ENCODE data around the gene PIGV.
"Not testable (repeated sequence)": the region's sequence is repeated elsewhere in the genome, so short reads cannot be mapped to it uniquely, and the experiment has no call there.

PIGV gene

DNA sequence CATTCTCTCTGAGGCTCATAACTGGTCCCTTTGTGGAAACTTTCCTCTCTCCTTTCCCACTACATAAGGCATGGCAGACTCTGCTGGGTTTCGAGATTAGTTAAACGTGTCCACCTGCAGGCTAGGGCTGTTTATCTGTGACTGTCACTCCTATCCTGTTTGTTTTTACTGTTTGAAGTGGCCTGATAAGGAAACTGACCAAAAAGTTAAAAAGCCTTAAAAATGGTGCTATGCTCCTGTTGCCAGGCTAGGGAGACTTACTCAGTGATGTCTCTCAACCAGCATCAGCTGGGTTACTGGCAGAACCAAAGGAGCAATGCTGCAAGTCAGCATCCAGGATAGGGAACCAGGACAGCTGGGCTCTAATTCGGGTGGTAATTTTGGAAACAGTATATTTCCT is 3.9 kb downstream of the PIGV start:
- no peak for DNase-seq

DNA sequence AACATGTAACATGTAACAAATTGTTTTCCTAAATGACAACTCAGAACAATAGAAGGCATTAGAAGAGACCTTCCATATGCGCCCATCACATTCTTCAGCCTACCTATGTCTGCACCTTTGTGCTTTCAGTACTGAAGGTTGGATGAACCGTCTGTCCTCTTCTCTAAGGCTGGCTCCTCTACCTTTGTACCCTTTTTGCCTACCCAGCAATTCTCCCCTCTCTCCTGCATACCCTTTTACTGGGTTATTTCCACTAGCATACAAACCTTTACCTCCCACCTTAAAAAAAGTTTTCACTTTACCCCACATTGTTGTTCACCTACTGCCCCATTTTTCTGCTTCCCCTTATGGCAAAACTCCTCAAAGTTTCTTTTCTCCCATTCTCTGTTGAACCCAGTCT is 5.2 kb downstream of the PIGV start:
- no peak for DNase-seq

DNA sequence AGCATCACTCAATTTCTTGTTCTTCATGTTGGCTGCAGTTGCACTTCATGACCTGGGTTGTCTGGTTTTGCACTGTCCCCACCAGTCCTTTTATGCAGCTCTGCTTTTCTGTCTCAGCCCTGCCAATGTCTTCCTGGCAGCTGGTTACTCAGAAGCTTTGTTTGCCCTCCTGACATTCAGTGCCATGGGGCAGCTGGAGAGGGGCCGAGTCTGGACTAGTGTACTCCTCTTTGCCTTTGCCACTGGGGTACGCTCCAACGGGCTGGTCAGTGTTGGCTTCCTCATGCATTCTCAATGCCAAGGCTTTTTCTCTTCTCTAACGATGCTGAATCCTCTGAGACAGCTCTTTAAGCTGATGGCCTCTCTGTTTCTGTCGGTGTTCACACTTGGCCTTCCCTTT is 6.6 kb downstream of the PIGV start:
- peak in 25 of 58 donors; percentile 4 to 57 (median 23) for DNase-seq

DNA sequence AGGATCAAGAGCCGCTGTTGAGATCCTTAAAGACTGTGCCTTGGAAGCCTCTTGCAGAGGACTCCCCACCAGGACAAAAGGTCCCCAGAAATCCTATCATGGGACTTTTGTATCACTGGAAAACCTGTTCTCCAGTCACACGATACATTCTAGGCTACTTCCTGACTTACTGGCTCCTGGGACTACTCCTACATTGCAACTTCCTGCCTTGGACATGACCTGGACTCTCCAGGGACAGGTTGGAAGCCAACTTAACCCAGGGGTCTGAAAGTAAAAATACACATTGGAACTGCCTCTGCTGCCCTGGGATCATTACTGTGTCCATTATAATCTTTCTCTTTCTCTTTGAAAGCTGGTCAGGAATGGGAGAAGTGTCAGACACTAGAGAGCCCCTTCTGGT is 9.9 kb downstream of the PIGV start:
- no peak for DNase-seq

DNA sequence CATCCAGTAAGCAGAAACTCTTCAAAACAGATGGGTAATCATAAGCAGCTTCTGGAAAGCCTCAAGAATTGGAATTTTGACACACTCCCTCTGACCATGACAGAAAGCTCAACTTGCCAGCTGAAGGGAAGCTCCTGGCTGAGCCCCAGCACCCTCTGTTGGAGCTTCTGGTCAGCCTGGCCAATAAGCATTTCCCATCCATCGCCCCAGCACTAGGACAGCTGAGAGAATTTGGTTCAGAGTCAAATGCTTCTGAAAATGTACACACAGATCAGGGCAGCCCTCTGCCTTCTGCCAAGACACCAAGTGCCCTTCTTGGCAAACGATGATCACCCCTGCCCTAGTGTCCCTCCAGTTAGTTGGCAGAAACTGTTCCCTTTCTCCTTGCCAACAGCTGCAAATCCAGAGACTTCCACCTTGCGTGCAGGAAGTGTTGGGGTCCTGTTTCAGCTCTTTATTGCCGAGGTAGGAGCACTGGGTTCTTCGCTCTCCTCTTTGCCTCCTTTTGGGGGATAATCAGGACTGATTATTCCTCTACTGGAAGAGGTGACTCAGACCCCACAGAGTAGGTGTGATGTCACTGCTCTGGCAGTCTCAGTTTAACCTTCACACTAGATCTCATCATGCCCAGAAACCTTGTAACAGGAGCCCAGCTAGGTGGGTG is 11.9 kb downstream of the PIGV start:
- peak in 51 of 58 donors; percentile 10 to 83 (median 56) for DNase-seq

DNA sequence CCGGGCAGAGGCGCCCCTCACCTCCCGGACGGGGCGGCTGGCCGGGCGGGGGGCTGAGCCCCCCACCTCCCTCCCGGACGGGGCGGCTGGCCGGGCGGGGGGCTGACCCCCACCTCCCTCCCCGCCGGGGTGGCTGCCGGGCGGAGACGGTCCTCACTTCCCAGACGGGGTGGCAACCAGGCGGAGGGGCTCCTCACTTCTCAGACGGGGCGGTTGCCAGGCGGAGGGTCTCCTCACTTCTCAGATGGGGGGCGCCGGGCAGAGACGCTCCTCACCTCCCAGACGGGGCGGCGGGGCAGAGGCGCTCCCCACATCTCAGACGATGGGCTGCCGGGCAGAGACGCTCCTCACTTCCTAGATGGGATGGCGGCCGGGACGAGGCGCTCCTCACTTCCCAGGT is 16.2 kb downstream of the PIGV start:
- DNase-seq: not testable (repeated sequence)

DNA sequence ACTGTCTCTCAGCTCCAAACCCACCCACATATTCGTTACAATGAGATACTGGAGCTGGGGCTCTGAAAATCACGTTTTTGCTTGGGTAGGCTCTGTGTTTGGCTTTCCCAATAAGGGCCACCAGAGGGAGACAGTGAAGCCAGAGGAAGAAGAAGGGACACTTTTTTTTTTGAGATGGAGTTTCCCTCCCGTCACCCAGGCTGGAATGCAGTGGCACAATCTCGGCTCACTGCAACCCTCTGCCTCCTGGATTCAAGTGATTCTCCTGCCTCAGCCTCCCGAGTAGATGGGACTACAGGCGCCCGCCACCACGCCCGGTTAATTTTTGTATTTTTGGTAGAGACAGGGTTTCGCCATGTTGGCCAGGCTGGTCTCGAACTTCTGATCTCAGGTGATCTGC is 22.4 kb downstream of the PIGV start:
- peak in 16 of 58 donors; percentile 9 to 53 (median 26) for DNase-seq

DNA sequence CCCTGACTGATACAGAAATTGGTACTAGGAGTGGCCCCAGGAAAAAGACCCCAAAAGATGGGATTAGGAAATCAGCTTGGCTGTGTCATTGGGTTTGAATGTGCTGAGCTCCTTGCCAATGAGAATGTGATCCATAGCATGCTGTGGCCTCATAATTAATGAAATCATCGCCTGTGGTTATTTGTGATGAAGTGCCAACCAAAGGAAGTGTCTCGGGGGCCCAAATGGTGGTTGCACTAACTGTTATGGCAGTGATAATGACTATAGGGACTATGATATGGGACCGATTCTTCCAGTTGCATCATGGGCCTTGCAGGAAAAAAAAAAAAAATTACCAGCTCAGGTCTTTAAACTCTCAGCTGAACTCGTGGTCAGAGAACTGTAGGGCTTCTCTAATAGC is 23.3 kb downstream of the PIGV start:
- DNase-seq: no peak

DNA sequence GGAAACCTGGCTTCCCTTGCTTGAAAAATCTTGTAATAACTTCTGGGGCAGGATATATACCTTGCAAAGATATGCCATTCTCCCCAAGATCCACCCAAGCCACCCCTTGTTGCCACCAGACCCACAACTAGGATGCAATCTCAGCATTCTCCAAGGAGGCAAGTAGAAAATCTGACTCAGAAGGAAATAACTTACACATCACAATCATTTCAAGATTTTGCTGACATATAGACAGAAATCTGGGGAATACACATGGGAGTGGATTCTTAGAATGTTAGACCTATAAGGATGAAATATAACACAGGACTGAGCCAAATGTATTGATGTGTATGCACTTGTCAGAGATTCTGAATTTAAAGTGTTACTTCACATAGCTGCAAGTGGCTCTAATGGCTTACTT is 24.0 kb downstream of the PIGV start:
- DNase-seq: no peak

DNA sequence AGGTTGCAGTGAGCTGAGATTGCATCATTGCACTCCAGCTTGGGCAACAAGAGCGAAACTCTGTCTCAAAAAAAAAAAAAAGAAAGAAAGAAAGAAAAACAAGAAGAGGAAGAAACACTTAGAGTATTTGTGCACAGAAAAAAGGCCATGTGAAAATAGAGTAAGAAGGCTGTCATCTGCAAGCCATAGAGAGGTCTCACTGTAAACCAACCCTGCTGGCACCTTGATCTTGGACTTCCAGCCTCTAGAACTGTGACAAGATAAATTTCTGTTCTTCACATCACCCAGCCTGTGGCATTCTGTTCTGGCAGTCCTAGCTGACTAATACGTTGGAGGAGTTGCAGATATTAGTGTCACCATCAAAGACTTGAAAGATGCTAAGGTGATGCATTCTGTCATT is 26.6 kb downstream of the PIGV start:
- DNase-seq: no peak

DNA sequence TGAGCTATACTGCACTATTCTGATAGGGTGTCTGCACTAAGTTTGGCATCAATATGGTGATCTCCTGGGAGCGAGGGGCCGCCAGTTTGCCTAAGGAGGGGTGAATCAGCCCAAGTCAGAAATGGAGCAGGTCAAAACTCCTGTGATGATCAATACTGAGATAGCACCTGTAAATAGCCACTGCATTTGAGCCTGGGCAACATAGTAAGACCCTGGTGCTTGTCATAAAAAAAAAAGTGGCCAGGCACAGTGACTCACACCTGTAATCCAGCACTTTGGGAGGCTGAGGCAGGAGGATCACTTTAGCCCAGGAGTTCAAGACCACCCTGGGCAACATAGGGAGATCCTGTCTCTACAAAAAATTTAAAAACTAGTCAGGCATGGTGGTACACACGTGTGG is 27.1 kb downstream of the PIGV start:
- no peak for DNase-seq

DNA sequence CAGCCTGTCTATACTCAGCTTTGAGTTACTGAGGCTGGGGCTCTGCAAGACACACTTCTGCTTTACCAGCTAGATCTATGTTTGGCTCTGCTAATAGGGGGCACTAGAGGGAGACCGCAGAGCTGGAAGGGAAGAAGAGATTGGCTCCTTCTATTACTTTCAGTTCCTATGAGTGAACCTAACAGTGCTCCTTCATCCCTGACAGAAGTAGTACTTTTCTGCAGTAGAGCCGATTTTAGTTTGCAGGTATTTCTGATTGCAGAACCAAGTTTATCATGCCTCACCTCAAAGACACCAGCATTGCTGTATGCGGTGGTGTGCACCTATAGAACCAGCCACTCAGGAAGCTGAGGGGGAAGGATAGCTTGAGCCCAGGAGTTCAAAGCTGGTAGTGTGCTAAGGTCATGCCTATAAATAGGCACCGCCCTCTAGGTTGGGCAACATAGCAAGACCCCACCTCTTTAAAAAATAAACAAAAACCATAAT is 33.1 kb downstream of the PIGV start:
- peak in 1 of 58 donors; percentile 2 for DNase-seq

DNA sequence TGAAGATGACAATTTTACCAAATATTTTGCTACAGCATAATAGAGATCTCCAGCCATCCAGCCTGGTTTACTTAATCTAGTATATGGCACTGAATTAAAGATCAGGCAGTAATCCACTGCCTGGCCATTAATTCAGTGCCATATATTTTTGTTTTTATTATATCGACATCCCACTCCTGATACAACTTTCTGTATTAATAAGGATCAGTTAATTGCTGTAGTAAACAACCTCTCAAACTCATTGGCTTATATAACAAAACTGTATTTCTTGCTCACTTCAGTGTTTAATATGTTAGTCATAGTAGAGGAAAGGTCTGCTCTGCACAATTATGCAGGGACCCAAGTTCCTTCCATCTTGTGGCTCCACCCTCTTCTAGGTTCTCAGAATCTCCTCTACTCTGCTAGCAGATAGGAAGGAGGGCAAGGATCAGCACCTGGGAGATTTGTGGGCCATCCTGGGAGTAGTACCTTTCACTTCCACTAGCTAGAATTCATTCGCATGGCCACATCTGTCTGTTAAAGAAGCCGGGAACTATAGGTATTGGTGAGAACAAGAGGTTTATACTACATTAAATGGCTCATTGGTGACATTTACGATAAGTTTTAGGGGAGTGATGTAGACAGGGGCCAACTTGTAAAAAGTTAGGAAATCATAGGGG is 35.1 kb downstream of the PIGV start:
- DNase-seq: no peak

DNA sequence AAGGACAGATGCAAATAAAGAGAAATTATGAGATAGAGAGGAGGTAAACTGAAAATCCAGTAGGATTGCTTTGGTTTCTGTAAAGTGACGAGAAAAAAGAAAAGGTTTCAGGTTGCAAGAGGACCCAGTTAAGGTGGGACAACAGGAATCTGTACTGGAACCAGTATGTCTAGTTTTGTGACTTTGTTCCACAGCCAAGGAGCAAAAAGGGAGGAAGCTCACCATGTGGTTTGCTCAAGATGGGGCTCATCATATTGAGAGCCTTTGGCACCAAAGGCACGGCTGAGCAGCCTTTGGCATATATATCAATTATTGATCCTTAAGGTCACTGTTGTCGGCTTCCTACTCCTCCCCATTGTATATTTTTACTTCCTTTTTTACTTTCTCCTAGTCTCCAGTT is 37.0 kb downstream of the PIGV start:
- no peak for DNase-seq

DNA sequence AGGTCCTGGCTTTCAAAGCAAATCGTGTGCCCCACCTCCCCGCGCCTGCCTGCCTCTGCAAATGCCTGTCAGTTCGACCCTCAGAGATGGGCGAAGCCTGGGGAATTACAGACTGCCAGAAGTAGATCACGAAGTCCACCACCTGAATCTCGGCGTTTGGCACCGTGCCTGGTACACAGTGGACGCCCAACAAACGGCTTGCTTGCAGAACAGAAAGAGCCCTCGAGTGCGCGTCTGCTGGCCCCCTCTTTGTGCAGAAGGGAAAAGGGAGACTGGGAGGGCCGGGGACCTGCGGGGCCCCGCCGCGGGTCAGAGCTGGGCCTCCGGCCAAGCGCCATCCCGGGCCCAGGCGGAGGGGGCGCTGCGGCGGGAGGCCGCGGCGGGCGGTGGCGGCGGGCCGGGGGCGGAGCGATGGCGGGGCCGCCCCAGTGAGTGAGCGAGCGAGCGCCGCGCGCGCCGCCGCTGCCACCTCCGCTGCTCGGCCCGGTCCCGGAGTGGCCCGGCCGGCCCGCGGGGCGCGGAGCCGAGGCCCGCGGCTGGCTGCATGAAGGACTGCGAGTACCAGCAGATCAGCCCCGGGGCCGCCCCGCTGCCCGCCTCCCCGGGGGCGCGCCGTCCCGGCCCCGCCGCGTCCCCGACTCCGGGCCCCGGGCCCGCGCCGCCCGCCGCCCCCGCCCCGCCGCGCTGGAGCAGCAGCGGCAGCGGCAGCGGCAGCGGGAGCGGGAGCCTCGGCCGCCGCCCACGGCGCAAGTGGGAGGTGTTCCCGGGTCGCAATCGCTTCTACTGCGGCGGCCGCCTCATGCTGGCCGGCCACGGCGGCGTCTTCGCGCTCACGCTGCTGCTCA is 38.7 kb downstream of the PIGV start, which contains the start of gene ZDHHC18:
TSS of gene ZDHHC18 (plus strand) at position 428 of the 845 bp plus-strand sequence. CDS start at position 545, 117 bp downstream.
- DNase-seq: peak in 49 of 58 donors; percentile 20 to 76 (median 54)

DNA sequence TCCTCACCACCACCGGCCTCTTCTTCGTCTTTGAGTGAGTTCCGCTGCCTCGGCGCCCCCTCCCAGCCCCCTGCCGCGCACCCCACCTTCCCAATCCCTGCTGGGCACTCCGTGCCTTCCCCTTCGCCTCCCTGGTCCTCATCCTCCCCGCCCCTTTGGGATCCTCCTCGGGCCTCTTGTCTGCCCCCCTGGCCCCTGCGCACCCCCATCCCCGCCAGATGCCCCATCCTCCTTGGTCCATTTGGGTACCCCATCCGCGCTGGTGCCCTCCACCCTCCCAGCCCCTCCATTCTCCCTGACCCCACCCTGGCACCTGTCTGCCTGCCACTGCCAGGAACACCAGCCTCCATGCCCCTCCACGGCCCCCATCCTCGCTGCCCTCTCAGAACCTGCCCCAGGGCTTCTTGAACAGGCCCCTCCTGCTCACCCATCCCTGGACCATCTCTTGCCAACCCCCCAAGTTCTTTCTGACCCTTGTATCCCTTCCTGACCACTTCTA is 39.4 kb downstream of the PIGV start:
- DNase-seq: peak in 1 of 58 donors; percentile 29

DNA sequence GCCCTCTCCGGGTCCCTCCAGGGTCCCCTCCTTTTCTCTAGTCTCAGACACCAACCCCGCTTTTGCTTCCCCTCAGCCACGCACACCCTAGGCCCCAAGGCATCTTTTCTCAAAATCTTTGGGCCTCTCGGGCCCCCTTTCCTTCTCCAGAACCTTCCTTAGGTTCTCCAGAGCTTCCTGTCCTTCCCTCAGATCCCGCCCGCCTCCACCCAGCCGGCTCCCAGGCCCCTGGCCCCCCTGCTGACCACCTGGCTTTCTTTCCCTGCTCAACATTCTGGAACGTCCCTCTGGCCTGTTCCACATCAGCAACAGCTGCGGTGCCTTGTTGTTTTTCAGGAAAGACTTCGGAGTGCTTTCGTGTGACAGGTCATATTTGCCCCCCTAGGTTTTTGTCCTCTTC is 39.9 kb downstream of the PIGV start:
- no peak for DNase-seq

DNA sequence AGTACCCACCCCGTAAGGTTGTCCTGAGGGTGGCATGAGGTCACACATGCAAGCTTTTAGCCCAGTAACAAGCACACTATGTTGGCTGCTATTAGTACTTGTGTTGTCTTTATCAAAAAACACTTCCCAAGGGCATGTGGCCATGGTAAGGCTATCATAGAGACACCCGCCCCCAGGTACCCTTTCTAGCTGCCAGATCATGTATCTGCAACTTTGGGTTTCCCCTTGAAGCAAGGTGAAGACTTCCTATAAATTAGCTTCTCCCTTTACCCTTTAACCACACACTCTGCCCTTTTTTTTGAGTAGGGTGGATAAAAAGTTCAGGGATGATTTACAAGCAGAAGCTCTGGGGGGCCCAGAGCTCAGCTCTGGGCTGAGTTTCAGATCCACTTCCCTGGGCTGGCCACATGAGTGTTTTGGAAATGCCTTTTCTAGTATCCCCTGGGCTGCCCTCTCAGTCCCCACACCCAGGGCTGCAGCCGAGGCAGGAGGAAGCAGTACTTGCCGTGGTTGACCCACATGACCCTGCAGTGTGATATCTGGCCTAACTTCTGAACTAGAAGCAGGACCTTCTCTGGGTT is 40.8 kb downstream of the PIGV start:
- peak in 12 of 58 donors; percentile 10 to 31 (median 18) for DNase-seq

DNA sequence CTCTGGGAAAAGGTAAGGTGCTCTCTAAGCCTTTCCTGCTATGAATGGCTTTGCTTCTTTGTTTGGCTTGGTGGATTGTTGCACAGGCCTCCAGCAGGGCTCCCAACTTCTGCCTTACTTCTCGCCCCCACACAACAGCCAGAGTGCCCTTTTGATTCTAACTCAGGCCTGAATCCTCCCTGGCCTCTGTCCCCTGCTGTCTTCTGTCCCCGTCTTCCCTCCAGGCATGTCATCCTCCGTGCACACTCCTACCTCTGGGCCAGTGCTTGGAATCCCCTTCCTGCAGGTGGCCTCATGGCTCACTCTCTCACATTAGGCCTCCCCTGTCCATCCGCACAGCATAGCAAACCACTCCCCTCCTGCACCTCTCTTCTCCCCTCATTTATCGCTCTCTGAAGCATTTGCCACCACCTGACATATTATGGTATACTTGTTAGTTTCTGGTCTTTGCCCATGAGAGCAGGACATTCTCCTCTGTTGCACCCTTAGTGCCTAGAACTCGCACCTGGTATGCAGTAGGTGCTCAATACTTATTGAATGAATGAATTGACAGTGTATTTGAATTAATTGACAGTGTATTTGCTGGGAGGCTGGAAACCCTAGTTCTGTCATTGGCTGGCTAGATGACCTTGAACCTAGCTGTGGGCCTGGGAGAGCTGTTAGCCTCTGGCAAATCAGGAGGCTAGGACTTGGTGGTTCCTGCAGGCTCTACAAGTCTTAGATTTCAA is 41.6 kb downstream of the PIGV start:
- DNase-seq: no peak

DNA sequence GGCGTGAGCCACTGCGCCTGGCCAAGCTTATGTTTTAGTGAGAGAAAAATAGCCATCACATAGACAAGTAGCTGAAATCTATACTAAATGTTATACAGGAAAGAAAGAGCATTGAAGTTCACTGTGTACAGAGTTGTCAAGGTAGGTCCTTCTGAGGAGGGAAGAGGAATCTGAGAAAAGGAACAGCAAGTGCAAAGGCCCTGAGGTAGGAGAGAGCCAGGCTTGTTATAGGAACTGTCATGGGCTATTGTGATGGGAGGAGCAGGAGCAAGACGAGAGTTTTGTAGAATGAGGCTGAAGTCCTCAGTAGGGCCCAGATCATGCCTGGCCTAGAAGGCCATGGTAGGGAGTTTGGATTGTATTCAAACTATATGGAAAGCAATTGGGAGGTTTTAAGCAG is 43.3 kb downstream of the PIGV start:
- no peak for DNase-seq

Data from anterior cingulate cortex (tissue), 58 donors.